Stimulated activated CD4-positive, alpha-beta T cell treated with anti-CD3 and anti-CD28 coated beads, Interleukin-4, amount 100 ng/mL, for 4 hours (primary cell): ENCODE data around the gene AMDHD1.

Experiments
- DNase-seq, 2 experiments: peaks; one replicate each; pipeline ENCODE4 v3.0.0-alpha.2; 2020

The AMDHD1 gene

GRCh38 chr12:95996034-95996658 is 53.0 kb downstream of the AMDHD1 start, which contains the start of gene HAL:
Gene HAL (minus strand): TSS chr12:95996344. CDS start chr12:95995910, 434 bp downstream.
- no peak for DNase-seq

DNA sequence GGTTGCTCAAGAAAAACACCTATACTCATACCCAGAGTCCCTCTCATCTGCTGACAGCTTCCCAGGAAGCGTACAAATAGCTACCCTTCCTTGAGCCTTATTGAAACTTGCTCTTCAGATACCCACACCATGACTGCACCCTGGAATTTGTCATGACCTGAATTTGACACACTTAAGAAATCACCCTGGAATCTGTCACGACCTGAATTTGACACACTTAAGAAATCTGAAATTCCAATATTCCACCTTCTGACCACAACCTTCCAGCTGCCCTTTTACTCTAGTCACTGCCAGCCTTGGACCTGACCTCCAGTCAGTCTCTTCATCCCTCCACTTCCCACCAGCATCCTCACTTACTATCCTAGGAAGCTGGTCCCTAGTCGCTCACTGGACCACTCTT is 54.1 kb downstream of the AMDHD1 start:
- no peak for DNase-seq

- no peak for DNase-seq
These were observed 54.9 kb downstream of the AMDHD1 start for GRCh38 chr12:95997911-95998510.

DNA sequence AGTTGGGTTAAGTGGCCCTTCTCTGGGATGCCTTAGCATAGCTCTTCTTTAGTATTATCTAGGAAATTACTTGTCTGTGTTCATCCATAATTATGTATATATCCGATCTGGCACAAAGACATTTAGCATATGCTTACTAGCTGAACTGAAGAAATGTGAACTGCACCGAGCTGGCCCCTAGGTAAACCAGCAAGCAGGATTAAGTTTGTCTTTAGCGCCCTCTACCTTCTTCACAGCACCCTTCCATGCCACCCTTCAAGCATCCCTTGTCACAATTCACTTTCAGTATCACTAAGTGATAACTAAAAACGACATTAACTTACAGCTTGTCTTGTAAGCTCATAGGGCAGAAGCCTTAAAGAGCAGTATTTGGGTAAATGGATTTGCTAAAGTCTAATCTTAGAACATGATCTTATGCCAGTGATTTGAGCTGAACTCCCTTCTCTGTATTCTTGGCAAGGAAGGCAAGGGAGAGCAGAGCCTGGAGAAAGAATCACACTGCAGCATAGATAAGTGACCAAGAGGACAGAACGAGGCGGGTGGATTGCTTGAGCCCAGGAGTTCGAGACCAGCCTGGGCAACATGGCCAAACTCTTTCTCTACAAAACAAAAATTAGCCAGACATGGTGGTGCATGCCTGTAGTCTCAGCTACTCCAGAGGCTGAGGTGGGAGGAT is 55.6 kb downstream of the AMDHD1 start:
- peak; percentile 10 to 25 for DNase-seq

DNA sequence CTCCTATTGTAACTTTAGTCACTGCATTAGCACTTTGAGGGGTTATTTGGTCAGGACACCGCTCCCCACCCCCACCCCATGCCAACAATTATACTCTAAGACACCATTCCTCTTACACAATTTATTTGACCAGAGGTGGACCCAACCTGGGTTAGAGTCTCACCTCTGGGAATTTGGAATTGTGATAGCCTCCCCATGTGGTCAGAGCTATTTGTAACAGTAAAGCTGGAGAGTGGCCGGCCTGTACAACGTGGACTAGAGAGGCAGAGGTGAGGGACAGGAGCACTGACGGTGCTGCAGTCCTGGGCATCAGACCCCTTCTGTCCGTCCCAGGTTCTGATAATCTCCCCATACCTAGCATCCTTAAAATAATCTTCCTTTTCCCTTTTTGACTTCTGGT is 56.4 kb downstream of the AMDHD1 start:
- no peak for DNase-seq

GRCh38 chr12:96000858-96001257 is 57.7 kb downstream of the AMDHD1 start:
- DNase-seq = no peak

DNA sequence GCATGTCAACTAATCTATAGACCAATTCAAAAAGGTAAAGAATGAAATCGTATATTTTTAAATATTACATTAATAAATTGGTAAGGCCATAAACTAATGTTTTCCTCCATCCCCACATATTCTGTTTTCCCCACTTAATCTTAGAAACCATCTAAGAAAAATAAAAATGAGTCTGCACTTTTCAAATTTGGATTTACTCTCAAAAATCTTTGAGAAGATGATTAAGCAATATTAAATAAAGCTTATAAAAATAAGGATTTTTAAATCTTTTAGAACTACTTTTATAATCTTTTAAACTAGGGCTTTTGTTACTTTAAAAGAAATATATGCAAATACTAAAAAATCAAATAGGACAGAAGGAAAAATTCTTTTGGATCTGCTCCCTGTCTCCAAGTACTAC is 63.6 kb downstream of the AMDHD1 start:
- no peak for DNase-seq

DNA sequence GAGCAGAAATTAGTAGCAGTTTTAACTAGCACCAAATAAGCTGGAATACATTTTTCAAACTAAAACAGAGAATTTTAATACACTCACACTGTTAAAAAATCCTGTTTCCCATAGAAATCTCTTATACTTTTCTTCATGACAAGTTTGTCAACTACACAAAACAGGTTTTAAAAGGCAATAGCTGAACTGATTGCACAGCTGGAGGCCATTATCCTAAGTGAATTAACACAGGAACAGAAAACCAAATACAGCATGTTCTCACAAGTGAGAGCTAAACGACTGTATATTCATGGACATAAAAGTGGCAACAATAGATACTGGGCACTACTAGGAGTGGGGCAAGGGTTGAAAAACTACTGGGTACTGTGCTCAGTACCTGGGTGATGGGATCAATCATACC is 64.6 kb downstream of the AMDHD1 start:
- no peak for DNase-seq

- no peak for DNase-seq
These were observed 71.9 kb downstream of the AMDHD1 start for GRCh38 chr12:96014943-96015599.

DNA sequence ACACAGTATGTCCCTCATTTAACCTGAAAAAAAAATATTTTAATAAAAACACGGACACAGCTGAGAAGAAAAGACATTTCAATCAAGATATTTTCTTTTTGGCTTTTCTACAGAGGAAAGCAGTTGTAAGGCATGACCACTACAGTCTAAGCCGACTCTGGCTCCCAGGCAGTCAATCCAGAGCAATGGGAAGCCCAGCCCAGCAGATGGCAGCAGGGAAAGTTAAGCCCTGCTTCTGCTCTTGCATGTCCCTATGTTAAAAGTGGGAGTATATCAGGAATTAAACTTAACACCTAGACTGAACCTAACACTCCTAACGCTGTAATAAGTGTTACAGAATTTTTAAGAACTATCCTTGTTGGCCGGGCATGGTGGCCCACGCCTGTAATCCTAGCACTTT is 72.5 kb downstream of the AMDHD1 start:
- no peak for DNase-seq
